HG03159 (cell line): ENCODE results near the gene DCUN1D2.
A peak's percentile ranks its signal among the peaks of the same experiment; 100 is the strongest.
"Not testable (repeated sequence)": the region's sequence is repeated elsewhere in the genome, so short reads cannot be mapped to it uniquely, and the experiment has no call there.

ENCODE experiments used
- ATAC-seq: cut with Tn5 transposase; IDR thresholded peaks from one replicate; pipeline ENCODE4 v1.9.1; 2021; ENCODE audit warnings: mild to moderate bottlenecking, moderate library complexity; ENCODE audit not compliant: unreplicated experiment

DCUN1D2 gene

GRCh38 chr13:113449693-113450347 is 40.7 kb downstream of the DCUN1D2 start:
- no peak for ATAC-seq

- no peak for ATAC-seq
Observed at GRCh38 chr13:113448885-113449692, 41.4 kb downstream of the DCUN1D2 start.

- ATAC-seq: no peak
Observed at GRCh38 chr13:113448545-113448884, 42.0 kb downstream of the DCUN1D2 start.

GRCh38 chr13:113447596-113447995 is 42.9 kb downstream of the DCUN1D2 start:
- ATAC-seq: no peak

GRCh38 chr13:113446488-113446854 is 44.0 kb downstream of the DCUN1D2 start:
- ATAC-seq: no peak

GRCh38 chr13:113445791-113446487 is 44.6 kb downstream of the DCUN1D2 start:
- peak; percentile 75 for ATAC-seq

GRCh38 chr13:113443991-113444390 is 46.5 kb downstream of the DCUN1D2 start:
- no peak for ATAC-seq

- no peak for ATAC-seq
Observed at GRCh38 chr13:113442985-113443362, 47.5 kb downstream of the DCUN1D2 start.

- ATAC-seq: no peak
Observed at GRCh38 chr13:113442354-113442984, 48.0 kb downstream of the DCUN1D2 start.

GRCh38 chr13:113441661-113442060 is 48.9 kb downstream of the DCUN1D2 start:
- no peak for ATAC-seq

- no peak for ATAC-seq
Observed at GRCh38 chr13:113437408-113438010, 53.0 kb downstream of the DCUN1D2 start.

- not testable (repeated sequence) for ATAC-seq
Observed at GRCh38 chr13:113436866-113437265, 53.6 kb downstream of the DCUN1D2 start.

GRCh38 chr13:113435907-113436306 is 54.6 kb downstream of the DCUN1D2 start:
- ATAC-seq: not testable (repeated sequence)

- no peak for ATAC-seq
Observed at GRCh38 chr13:113433391-113433916, 57.1 kb downstream of the DCUN1D2 start.

- no peak for ATAC-seq
Observed at GRCh38 chr13:113432506-113433270, 57.8 kb downstream of the DCUN1D2 start.

- no peak for ATAC-seq
Observed at GRCh38 chr13:113431171-113431570, 59.3 kb downstream of the DCUN1D2 start.

- no peak for ATAC-seq
Observed at GRCh38 chr13:113430378-113431110, 60.0 kb downstream of the DCUN1D2 start.

- no peak for ATAC-seq
Observed at GRCh38 chr13:113429608-113429985, 60.9 kb downstream of the DCUN1D2 start.

GRCh38 chr13:113428871-113429607 is 61.5 kb downstream of the DCUN1D2 start:
- no peak for ATAC-seq
